NB4 (cell line): ENCODE data around the gene FRG2B.

ENCODE experiments used
- CTCF ChIP-seq: IDR thresholded peaks from one replicate; pipeline ENCODE4 v1.5.1; 2012; ENCODE audit warnings: low read depth, low read length
- MAX ChIP-seq: IDR thresholded peaks from 2 replicates; pipeline ENCODE4 v1.6.1; 2011; ENCODE audit warnings: low read depth, low read length
- POLR2A ChIP-seq: IDR thresholded peaks from 2 replicates; pipeline ENCODE4 v1.6.1; 2011; ENCODE audit warnings: mild to moderate bottlenecking; ENCODE audit not compliant: insufficient read length; ENCODE audit errors: extremely low read depth

GRCh38 chr10:133618851-133619250 lies 7.7 kb downstream of the FRG2B start:
- TF ChIP-seq CTCF (no peak), MAX (no peak), POLR2A (no peak)
